PFSK-1 (cell line): ENCODE data around the gene GPR39.

Source experiments
- FOXP2 ChIP-seq: optimal IDR thresholded peaks from 2 replicates; pipeline ENCODE3; 2011; ENCODE audit warnings: borderline replicate concordance, control low read depth, inconsistent platforms; ENCODE audit not compliant: insufficient read depth; ENCODE audit errors: extremely low read length, extremely low read depth
- POLR2AphosphoS5 ChIP-seq: IDR thresholded peaks from 2 replicates; pipeline ENCODE4 v1.6.1; 2012; ENCODE audit warnings: low read depth, mild to moderate bottlenecking, control low read depth, low read length, moderate library complexity
- SIN3A ChIP-seq: IDR thresholded peaks from 2 replicates; pipeline ENCODE4 v1.6.1; 2012; ENCODE audit warnings: mild to moderate bottlenecking, low read length, moderate library complexity, borderline replicate concordance; ENCODE audit not compliant: insufficient read depth
- TAF1 ChIP-seq: IDR thresholded peaks from 2 replicates; pipeline ENCODE4 v1.6.1; 2012; ENCODE audit warnings: low read length, control low read depth, borderline replicate concordance; ENCODE audit not compliant: insufficient read depth
- TF ChIP-seq, protein P1 (sequence below), 2 experiments: IDR thresholded peaks; 2 replicates each; pipeline versions ENCODE4 v1.6.1 to v1.8.0; 2011 to 2012; ENCODE audit warnings: low read depth in 2 of 2, low read length in 2 of 2, control low read depth in 1 of 2, inconsistent platforms in 1 of 2, mild to moderate bottlenecking in 1 of 2, moderate library complexity in 1 of 2; ENCODE audit not compliant: insufficient read depth in 1 of 2

- no peak for TF ChIP-seq TAF1
- no peak for TF ChIP-seq FOXP2
- no peak for TF ChIP-seq SIN3A
- TF ChIP-seq POLR2AphosphoS5, result no peak
- TF ChIP-seq, protein P1, sequence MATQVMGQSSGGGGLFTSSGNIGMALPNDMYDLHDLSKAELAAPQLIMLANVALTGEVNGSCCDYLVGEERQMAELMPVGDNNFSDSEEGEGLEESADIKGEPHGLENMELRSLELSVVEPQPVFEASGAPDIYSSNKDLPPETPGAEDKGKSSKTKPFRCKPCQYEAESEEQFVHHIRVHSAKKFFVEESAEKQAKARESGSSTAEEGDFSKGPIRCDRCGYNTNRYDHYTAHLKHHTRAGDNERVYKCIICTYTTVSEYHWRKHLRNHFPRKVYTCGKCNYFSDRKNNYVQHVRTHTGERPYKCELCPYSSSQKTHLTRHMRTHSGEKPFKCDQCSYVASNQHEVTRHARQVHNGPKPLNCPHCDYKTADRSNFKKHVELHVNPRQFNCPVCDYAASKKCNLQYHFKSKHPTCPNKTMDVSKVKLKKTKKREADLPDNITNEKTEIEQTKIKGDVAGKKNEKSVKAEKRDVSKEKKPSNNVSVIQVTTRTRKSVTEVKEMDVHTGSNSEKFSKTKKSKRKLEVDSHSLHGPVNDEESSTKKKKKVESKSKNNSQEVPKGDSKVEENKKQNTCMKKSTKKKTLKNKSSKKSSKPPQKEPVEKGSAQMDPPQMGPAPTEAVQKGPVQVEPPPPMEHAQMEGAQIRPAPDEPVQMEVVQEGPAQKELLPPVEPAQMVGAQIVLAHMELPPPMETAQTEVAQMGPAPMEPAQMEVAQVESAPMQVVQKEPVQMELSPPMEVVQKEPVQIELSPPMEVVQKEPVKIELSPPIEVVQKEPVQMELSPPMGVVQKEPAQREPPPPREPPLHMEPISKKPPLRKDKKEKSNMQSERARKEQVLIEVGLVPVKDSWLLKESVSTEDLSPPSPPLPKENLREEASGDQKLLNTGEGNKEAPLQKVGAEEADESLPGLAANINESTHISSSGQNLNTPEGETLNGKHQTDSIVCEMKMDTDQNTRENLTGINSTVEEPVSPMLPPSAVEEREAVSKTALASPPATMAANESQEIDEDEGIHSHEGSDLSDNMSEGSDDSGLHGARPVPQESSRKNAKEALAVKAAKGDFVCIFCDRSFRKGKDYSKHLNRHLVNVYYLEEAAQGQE (IDR thresholded peaks at IDR 0.05; ENCODE audit: insufficient read depth in 1 of 2, low read depth in 2 of 2, low read length in 2 of 2), result no peak
Measured at GRCh38 chr2:132589966-132590365, 173.4 kb downstream of the GPR39 start.
